B cell (primary cell): ENCODE data around the gene GCSH. TPM values are rescaled to one million over a fixed set of nuclear protein-coding genes. Genes with fewer than 3 reads are reported as not detected.

Experiments used
- ATAC-seq: fragments of 200-7000 bp; cut with Tn5 transposase; one replicate; pipeline ENCODE4 v1.10.0; 2021; ENCODE audit warnings: low read depth, mild to moderate bottlenecking, moderate number of reproducible peaks, moderate library complexity
- CTCF ChIA-PET: fragments of 350-600 bp; sonication (Branson Sonifier 250); formaldehyde crosslinking; loops from one replicate; lab custom pipeline; 2021; ENCODE audit warnings: antibody characterized with exemption, inconsistent platforms; lab: Charles Lee
- POLR2A ChIA-PET: fragments of 350-600 bp; sonication (Branson Sonifier 250); formaldehyde crosslinking; loops from one replicate; lab custom pipeline; 2021; ENCODE audit warnings: antibody characterized with exemption; lab: Charles Lee
- DNase-seq: peaks from one replicate; pipeline ENCODE4 v3.0.0; 2013
- H2AFZ ChIP-seq: 2 replicates; pipeline ENCODE4 v1.6.1; 2012; ENCODE audit warnings: mild to moderate bottlenecking, low read depth, low read length; ENCODE audit not compliant: insufficient read depth, poor library complexity, severe bottlenecking
- H3K27ac ChIP-seq, 2 donors: 1 replicate in 1 of 2; 2 replicates in 1 of 2; pipeline ENCODE4 v1.5.1; 2012 to 2013; ENCODE audit warnings: low read length in 2 of 2, mild to moderate bottlenecking in 2 of 2, moderate library complexity in 1 of 2
- H3K27me3 ChIP-seq, 4 experiments: fragments of 200-600 bp in 1 of 4; sonication (generic) in 1 of 4; replicated peaks in 1 of 4; 1 replicate in 2 of 4; 2 replicates in 2 of 4; pipeline versions ENCODE4 v1.6.1 to v1.7.0; 2013 to 2016; ENCODE audit warnings: low read length in 3 of 4, mild to moderate bottlenecking in 2 of 4, mixed read lengths in 1 of 4, moderate library complexity in 1 of 4; ENCODE audit not compliant: insufficient read depth in 4 of 4, control insufficient read depth in 3 of 4; ENCODE audit errors: control extremely low read depth in 1 of 4
- H3K36me3 ChIP-seq, 2 experiments: replicated peaks in 1 of 2; 1 replicate in 1 of 2; 2 replicates in 1 of 2; pipeline versions ENCODE4 v1.6.1 to v1.7.1; 2013; ENCODE audit warnings: low read length in 1 of 2; ENCODE audit not compliant: insufficient read depth in 2 of 2, control insufficient read depth in 1 of 2; ENCODE audit errors: control extremely low read depth in 1 of 2, extremely low read depth in 1 of 2
- H3K4me1 ChIP-seq, 2 donors: fragments of 200-600 bp in 1 of 2; sonication (generic) in 1 of 2; 1 replicate in 1 of 2; 2 replicates in 1 of 2; pipeline versions ENCODE4 v1.5.1 to v1.6.1; 2013 to 2017; ENCODE audit warnings: low read length in 2 of 2; ENCODE audit not compliant: control insufficient read depth in 2 of 2, insufficient read depth in 2 of 2
- H3K4me2 ChIP-seq: replicated peaks from 2 replicates; pipeline ENCODE3; 2012; ENCODE audit warnings: mild to moderate bottlenecking, low read depth, low read length; ENCODE audit not compliant: poor library complexity, severe bottlenecking
- H3K4me3 ChIP-seq, 5 experiments: fragments of 200-600 bp in 1 of 5; sonication (generic) in 1 of 5; 1 replicate in 3 of 5; 2 replicates in 2 of 5; pipeline versions ENCODE4 v1.5.1 to v1.7.0; 2011 to 2016; ENCODE audit warnings: low read length in 4 of 5, mild to moderate bottlenecking in 4 of 5, low read depth in 2 of 5, control low read depth in 1 of 5, moderate library complexity in 1 of 5; ENCODE audit not compliant: insufficient read depth in 1 of 5; ENCODE audit errors: control extremely low read depth in 1 of 5, extremely low read depth in 1 of 5
- H3K79me2 ChIP-seq: fragments of 200-600 bp; sonication (generic); one replicate; pipeline ENCODE4 v1.6.0; 2016; ENCODE audit warnings: low read length; ENCODE audit not compliant: control insufficient read depth, insufficient read depth
- H3K9ac ChIP-seq: fragments of 200-600 bp; sonication (generic); 2 replicates; pipeline ENCODE4 v1.6.1; 2017; ENCODE audit warnings: mild to moderate bottlenecking, low read length, moderate library complexity
- H3K9me3 ChIP-seq, 3 donors: one replicate each; pipeline versions ENCODE4 v1.6.1 to v1.7.1; 2013; ENCODE audit warnings: low read length in 2 of 3; ENCODE audit not compliant: control insufficient read depth in 2 of 3, insufficient read depth in 1 of 3; ENCODE audit errors: control extremely low read depth in 1 of 3
- H4K20me1 ChIP-seq: 2 replicates; pipeline ENCODE4 v1.6.0; 2012; ENCODE audit warnings: mild to moderate bottlenecking, low read length; ENCODE audit not compliant: insufficient read depth, control insufficient read depth, poor library complexity, severe bottlenecking
- H3K27ac Mint-ChIP-seq: one replicate; pipeline ENCODE4 v1.8.0; 2021; ENCODE audit warnings: mixed read lengths
- H3K27me3 Mint-ChIP-seq: one replicate; pipeline ENCODE4 v1.8.0; 2021; ENCODE audit warnings: mixed read lengths
- H3K4me1 Mint-ChIP-seq: one replicate; pipeline ENCODE4 v1.8.0; 2021; ENCODE audit warnings: mixed read lengths
- H3K4me3 Mint-ChIP-seq: one replicate; pipeline ENCODE4 v1.8.0; 2021; ENCODE audit warnings: mixed read lengths
- H3K9me3 Mint-ChIP-seq: one replicate; pipeline ENCODE4 v1.8.0; 2022; ENCODE audit warnings: mixed read lengths; ENCODE audit not compliant: insufficient read depth
- CTCF ChIP-seq: fragments of 200-600 bp; IDR thresholded peaks from one replicate; pipeline ENCODE4 v1.8.0; 2022; ENCODE audit warnings: antibody characterized with exemption, mild to moderate bottlenecking
- EZH2 ChIP-seq: IDR thresholded peaks from 2 replicates; pipeline ENCODE4 v1.6.1; 2012; ENCODE audit warnings: borderline replicate concordance, low read depth, mild to moderate bottlenecking, moderate library complexity, low read length; ENCODE audit not compliant: insufficient read depth, poor library complexity, severe bottlenecking
- WGBS: methylation state at CpG from one replicate; pipeline ENCODE4 v1.1.5; 2013; ENCODE audit warnings: missing lambda C conversion rate; ENCODE audit not compliant: insufficient coverage; 5-methylcytosine and 5-hydroxymethylcytosine counted together
- intact Hi-C: fragments of 100-400 bp; cut with micrococcal nuclease; formaldehyde crosslinking; loops from one replicate; pipeline ENCODE4 v1.10.0; 2022
- polyA plus RNA-seq: library from polyadenylated mRNA; depleted of rRNA; stranded (reverse); fragments of >200 nt; gene quantifications from 2 replicates; pipeline ENCODE4 v1.2.3, GENCODE V29; 2012
- total RNA-seq, 2 donors: library from RNA; stranded (reverse); fragments of 120-200 nt in 1 of 2; gene quantifications; 1 replicate in 1 of 2; 2 replicates in 1 of 2; pipeline versions ENCODE4 v1.2.3 to v1.2.4, GENCODE V29; 2013 to 2022

GCSH gene
- total and polyA plus RNA-seq, 2 donors (not counting 1 experiment from before 2014, with no cell fraction given): 1.9 to 4.5 TPM

- Histone ChIP-seq H3K9ac (no peak overlapping the region), H2AFZ (no peak overlapping the region), H3K4me3 (no peak overlapping the region), H3K27ac (no peak overlapping the region), H4K20me1 (no peaks in the 10 kb centered on the region), H3K27me3 (peaks cover 0 to 3% (median 0%) of the 10 kb centered on the region in 4 experiments), H3K4me2 (no peak overlapping the region), H3K79me2 (no peaks in the 10 kb centered on the region), H3K36me3 (no peaks in the 10 kb centered on the region), H3K4me1 (no peaks in the 10 kb centered on the region), H3K9me3 (no peaks in the 10 kb centered on the region)
- ATAC-seq (no peak), DNase-seq (no peak)
- Mint-ChIP-seq H3K9me3 (no peaks in the 10 kb centered on the region), H3K27me3 (peaks cover 8% of the 10 kb centered on the region), H3K27ac (no peak overlapping the region), H3K4me3 (no peak overlapping the region), H3K4me1 (no peaks in the 10 kb centered on the region)
- 68% methylated on average over 8 of the region's 11 CpGs for WGBS
- TF ChIP-seq CTCF (no peak), EZH2 (no peak)
- ChIA-PET POLR2A (no interaction called here), CTCF (interaction anchor here (0.8 kb wide), 1 partner anchor 27 kb away, joined by 3 read pairs; no protein-coding TSS in a partner anchor)
- intact Hi-C loops: no loop called here
These were observed 21.2 kb upstream of the GCSH start for GRCh38 chr16:81117436-81117835.

- no peaks in the 10 kb centered on the region for H3K9me3 Mint-ChIP-seq
- no peaks in the 10 kb centered on the region for H3K4me1 Mint-ChIP-seq
- no peak for ATAC-seq
- no peak overlapping the region for H3K27ac ChIP-seq
- H3K79me2 ChIP-seq: no peaks in the 10 kb centered on the region
- ChIA-PET POLR2A (no interaction called here), CTCF (no interaction called here)
- no peak overlapping the region for H3K4me3 ChIP-seq
- H3K9ac ChIP-seq: no peak overlapping the region
- H3K4me1 ChIP-seq: no peaks in the 10 kb centered on the region
- peaks cover 0 to 3% (median 0%) of the 10 kb centered on the region in 4 experiments for H3K27me3 ChIP-seq
- peaks cover 12% of the 10 kb centered on the region for H3K27me3 Mint-ChIP-seq
- intact Hi-C loops: no loop called here
- TF ChIP-seq CTCF (no peak), EZH2 (no peak)
- DNase-seq: no peak
- no peaks in the 10 kb centered on the region for H3K9me3 ChIP-seq
- no peak overlapping the region for H3K4me3 Mint-ChIP-seq
- H4K20me1 ChIP-seq: no peaks in the 10 kb centered on the region
- WGBS: 89% methylated on average over 3 of the region's 9 CpGs
- H3K4me2 ChIP-seq: no peak overlapping the region
- no peak overlapping the region for H2AFZ ChIP-seq
- no peaks in the 10 kb centered on the region for H3K36me3 ChIP-seq
- H3K27ac Mint-ChIP-seq: no peak overlapping the region
These were observed 20.1 kb upstream of the GCSH start for GRCh38 chr16:81116285-81116684.
